Motor neuron (in vitro differentiated cells): Measurements from ENCODE around the gene ZMAT5. TPM values are rescaled to one million over a fixed set of nuclear protein-coding genes. Genes with fewer than 3 reads are reported as not detected.
A peak's percentile ranks its signal among the peaks of the same experiment; 100 is the strongest.

Source experiments
- ATAC-seq, 8 experiments: fragments of 200-7000 bp; cut with Tn5 transposase; replicated peaks in 6 of 8; 2 replicates each; pipeline ENCODE4 v1.8.0; 2021; ENCODE audit warnings: mild to moderate bottlenecking in 8 of 8, moderate library complexity in 8 of 8
- H3K27ac ChIP-seq, 2 donors: fragments of 250-450 bp; sonication (Bioruptor Pico); 2 replicates each; pipeline ENCODE4 v1.9.0; 2021; ENCODE audit warnings: antibody characterized with exemption in 2 of 2, mild to moderate bottlenecking in 2 of 2, moderate library complexity in 1 of 2
- H3K4me1 ChIP-seq, 2 donors: fragments of 250-450 bp; sonication (Bioruptor Pico); replicated peaks in 1 of 2; 2 replicates each; pipeline ENCODE4 v1.6.1; 2021; ENCODE audit warnings: antibody characterized with exemption in 2 of 2, mild to moderate bottlenecking in 2 of 2, moderate library complexity in 1 of 2
- H3K4me3 ChIP-seq, 5 donors: fragments of 250-450 bp; sonication (Bioruptor Pico); 2 replicates each; pipeline ENCODE4 v1.9.0; 2021; ENCODE audit warnings: antibody characterized with exemption in 5 of 5, mild to moderate bottlenecking in 5 of 5, moderate library complexity in 4 of 5
- WGBS, 10 experiments: fragments of 450-650 bp; shearing (Covaris generic); methylation state at CpG; one replicate each; pipeline ENCODE4 v1.0.0; 2022; 5-methylcytosine and 5-hydroxymethylcytosine counted together
- in situ Hi-C, 9 experiments: fragments of 400-800 bp; cut with MboI; loops; one replicate each; pipeline ENCODE4 v1.15.0; 2021; ENCODE audit warnings: low sequenced_read_pairs in 9 of 9, low pct_unique_long_range_greater_than_20kb in 2 of 9; ENCODE audit not compliant: unreplicated experiment in 9 of 9
- total RNA-seq, 8 experiments: library from RNA; unstranded; fragments of 300-600 nt; gene quantifications; 2 replicates each; pipeline versions ENCODE4 v1.2.3 to v1.2.4, GENCODE V29; 2022

Gene ZMAT5
- total RNA-seq, 8 experiments from 2014 or later: 16.7 to 36.2 (median 26.5) TPM

DNA sequence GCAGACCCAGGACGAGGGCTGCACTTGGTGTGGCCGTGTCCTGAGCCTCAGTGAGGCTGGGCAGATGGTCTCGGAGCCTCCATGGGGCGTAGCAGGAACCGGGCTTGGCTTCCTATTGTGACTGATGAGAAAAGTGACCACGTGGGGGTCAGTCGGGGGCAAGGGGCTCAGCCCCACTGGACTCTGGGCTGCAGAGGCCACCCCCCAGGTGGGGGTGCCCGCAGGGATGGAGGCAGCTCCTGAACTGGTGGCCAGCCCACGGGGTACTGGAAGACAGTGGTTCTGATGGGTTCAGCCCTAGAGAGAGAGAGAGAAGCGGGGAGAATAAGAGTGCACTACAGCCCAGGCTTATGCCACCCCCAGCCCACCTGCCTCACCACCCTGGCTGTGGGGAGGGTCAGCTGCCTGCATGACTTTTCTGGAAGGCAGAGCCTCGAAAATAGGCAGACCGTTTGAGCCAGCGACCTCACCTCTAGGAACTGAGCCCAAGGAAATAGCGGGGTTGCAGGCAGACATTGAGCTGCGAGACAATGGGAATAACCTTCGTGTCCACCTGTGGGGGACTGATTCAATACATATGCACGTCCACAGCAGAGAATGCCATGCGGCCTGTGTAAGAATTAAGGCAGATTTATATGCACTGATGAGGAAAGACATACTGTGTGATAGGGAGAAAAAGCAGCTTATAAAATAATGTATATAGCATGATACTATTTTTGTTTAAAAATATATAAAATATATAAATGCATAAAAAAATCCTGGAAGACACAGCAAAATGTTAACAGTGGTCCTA lies 35.6 kb downstream of the ZMAT5 start:
- Histone ChIP-seq H3K27ac (no peak overlapping the region), H3K4me1 (peaks cover 21 to 26% of the 10 kb centered on the region in 2 donors), H3K4me3 (no peak overlapping the region)
- no peak for ATAC-seq
- 43 to 100% (median 81%) methylated on average over 3 to 7 of the region's 18 CpGs; no CpG with 5 or more reads in 2 of the 10 experiments for WGBS, 10 experiments
- in situ Hi-C loops: no loop called here

DNA sequence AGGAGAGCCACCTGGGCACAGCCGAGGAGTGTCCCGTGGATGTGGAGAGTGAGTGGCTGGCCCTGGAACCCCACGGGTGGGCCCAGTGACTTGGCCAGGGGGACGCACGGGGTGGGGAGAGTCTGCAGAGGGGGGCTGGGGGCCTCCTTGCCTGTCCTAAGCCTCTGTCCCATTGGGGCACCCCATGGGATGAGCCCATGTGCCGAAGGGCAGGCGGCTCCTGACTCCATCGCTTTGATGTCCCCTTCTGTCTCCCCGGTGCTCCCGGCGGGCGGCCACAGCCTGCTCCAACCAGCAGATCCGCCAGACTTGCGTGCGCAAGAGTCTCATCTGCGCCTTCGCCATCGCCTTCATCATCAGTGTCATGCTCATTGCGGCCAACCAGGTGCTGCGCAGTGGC lies 37.6 kb downstream of the ZMAT5 start:
- WGBS, 10 experiments: 80 to 100% methylated on average over 2 to 6 of the region's 20 CpGs; no CpG with 5 or more reads in 8 of the 10 experiments
- H3K4me1 ChIP-seq: peaks cover 14 to 25% of the 10 kb centered on the region in 2 donors
- in situ Hi-C loops: no loop called here
- ATAC-seq: no peak
- H3K4me3 ChIP-seq: no peak overlapping the region
- no peak overlapping the region for H3K27ac ChIP-seq

DNA sequence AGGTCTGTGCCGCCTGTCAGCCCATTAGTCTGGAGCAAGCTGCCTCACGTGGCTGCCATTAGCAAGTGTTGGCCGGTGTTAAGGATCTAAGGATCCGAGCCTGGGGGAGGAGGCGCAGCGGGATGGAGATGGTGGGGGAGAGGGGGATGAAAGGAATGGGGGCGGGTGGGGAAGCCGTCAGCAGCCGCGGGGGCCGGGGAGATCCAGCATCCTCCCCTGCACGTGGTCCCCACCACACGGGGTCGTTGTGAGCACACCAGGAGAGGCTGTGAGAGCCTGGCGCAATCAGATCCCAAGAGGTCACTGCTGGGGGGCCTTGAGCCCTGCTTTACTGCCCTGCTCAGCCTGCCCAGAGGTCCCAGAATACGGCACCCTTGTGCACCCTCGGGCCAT lies 39.7 kb downstream of the ZMAT5 start:
- H3K4me1 ChIP-seq: peaks cover 4 to 19% of the 10 kb centered on the region in 2 donors
- 17 to 60% methylated on average over 1 to 2 of the region's 17 CpGs; no CpG with 5 or more reads in 8 of the 10 experiments for WGBS, 10 experiments
- peak overlapping the region in 1 of 2 donors; percentile 23 for H3K27ac ChIP-seq
- peak; percentile 48 to 85 (median 80) for ATAC-seq
- H3K4me3 ChIP-seq: no peak overlapping the region
- in situ Hi-C loops: no loop called here

DNA sequence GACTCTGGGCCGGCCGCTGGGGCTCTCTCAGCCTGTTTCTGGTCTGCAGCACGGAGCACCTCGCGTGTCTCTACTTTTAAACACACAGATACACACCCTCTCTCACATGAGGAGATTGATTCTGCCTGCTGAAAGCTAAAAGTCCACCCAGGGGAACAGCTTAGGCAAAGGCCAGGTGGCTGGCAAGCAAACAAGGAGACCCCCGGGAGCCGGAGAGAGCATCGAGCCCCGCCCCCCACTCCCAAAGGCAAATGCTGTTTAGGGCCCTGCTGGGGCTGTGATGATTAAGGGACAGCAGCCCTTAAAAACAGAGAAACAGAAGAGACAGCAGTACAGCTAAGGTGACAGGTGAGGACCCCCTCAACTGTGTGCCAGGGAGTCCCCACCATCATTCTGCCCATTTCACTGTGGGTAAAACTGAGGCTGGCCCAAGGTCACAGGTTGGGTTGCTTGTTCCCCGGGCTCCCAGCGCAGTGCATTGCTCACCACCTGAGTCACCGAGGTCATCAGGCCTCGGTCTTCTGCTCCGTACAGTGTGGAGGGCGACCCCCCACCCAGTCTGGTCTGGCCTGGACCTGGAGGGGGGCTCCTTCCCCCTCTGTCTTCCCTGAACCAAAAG lies 40.2 kb downstream of the ZMAT5 start:
- H3K27ac ChIP-seq: no peak overlapping the region
- peaks cover 6 to 19% of the 10 kb centered on the region in 2 donors for H3K4me1 ChIP-seq
- 50 to 100% (median 73%) methylated on average over 1 to 9 of the region's 15 CpGs; no CpG with 5 or more reads in 6 of the 10 experiments for WGBS, 10 experiments
- no peak for ATAC-seq
- in situ Hi-C loops: no loop called here
- H3K4me3 ChIP-seq: no peak overlapping the region

DNA sequence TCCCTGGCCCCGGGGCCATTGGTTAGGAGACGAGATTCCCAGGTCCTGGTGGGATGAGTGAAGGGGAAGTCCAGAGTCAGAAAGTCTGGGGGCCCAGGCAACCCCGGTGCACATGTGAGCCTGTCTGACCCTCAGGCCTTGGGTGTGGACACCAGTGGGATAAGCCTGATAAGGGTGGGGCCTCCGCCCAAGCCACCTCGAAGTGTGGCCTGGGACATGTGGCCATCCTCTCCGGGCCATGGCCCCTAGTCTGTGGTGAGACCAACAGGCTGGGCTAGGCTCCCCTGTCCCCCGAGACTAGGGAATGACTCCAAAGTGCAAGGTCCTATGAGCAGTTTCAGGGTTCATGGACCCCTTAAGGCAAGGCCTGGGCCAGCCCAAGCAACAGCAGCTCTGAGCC lies 40.7 kb downstream of the ZMAT5 start:
- peak in 1 of 8 experiments; percentile 38 for ATAC-seq
- 74 to 100% (median 80%) methylated on average over 1 to 2 of the region's 7 CpGs; no CpG with 5 or more reads in 7 of the 10 experiments for WGBS, 10 experiments

DNA sequence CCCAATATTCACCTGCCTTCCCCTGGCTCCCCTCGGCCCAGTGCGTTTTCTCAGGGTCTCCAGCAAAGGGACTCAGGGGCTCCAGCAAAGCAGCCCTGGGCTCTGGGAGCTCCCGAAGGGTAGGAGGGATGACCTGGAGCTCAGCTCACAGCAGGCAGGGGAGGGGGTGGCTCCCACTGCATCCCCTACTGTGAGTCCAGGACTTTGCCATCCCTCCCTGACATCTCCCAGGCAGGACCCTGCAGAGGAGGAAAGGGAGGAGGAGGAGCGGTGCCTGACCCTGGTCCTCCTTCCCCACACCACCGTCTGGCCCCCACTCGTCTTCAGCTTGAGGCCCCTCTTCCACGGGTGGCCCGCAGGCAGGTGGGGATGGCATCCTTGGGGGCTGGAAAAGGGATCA lies 42.0 kb downstream of the ZMAT5 start:
- Histone ChIP-seq H3K27ac (no peak overlapping the region), H3K4me1 (peaks cover 19 to 25% of the 10 kb centered on the region in 2 donors), H3K4me3 (no peak overlapping the region)
- 0 to 100% (median 35%) methylated on average over 1 to 2 of the region's 8 CpGs; no CpG with 5 or more reads in 6 of the 10 experiments for WGBS, 10 experiments
- no peak for ATAC-seq
- in situ Hi-C loops: no loop called here

More for the DNA sequence above, 40.7 kb downstream of the ZMAT5 start:
- Histone ChIP-seq H3K4me1 (peaks cover 11 to 22% of the 10 kb centered on the region in 2 donors), H3K4me3 (no peak overlapping the region), H3K27ac (no peak overlapping the region)
- in situ Hi-C loops: no loop called here

DNA sequence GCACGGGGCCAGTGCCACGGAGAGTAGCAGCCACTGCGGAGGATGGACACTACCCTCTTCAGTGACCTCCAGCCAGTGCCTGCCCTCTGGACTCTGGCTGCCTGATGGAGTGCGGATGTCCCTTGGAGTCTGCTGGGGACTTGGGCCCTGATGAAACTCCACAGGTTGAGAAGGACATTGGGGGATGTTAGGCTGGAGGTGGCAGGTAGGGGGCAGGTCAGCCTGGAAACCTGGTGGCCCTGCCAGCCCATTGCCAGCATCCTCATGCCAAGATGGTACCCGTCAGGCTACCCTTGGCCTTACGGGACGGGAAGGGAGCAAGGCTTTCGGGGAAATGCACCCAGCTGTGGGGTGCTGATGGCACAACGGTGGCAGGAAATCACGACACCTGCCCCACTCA lies 43.0 kb downstream of the ZMAT5 start:
- ATAC-seq: no peak
- Histone ChIP-seq H3K4me1 (peaks cover 27 to 28% of the 10 kb centered on the region in 2 donors), H3K4me3 (no peak overlapping the region), H3K27ac (no peak overlapping the region)
- WGBS, 10 experiments: 40 to 93% (median 80%) methylated on average over 1 to 3 of the region's 10 CpGs; no CpG with 5 or more reads in 7 of the 10 experiments
- in situ Hi-C loops: no loop called here

DNA sequence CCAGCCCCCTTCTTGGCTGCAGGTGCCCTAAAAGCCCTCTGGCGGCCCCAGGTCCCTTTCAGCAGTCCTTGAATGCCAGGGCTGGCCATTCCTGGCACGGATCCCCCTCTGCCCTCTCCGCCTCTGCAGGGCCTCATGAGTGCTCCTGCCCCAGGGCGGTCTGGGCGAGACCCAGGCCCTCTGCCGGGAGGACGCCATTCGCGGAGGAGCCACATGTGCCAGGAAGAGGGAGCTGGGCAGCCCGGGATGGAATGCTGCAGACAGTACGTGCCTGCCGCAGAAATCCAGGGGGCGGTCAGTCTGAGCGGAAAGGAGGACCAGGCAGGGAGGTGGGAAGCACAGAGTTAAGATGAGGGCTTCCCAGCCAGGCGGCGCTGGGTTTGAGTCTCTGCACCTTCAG lies 44.2 kb downstream of the ZMAT5 start:
- H3K4me3 ChIP-seq: no peak overlapping the region
- no peak for ATAC-seq
- H3K27ac ChIP-seq: no peak overlapping the region
- WGBS, 10 experiments: 40 to 67% (median 61%) methylated on average over 1 to 7 of the region's 16 CpGs; no CpG with 5 or more reads in 7 of the 10 experiments
- peaks cover 36 to 39% of the 10 kb centered on the region in 2 donors for H3K4me1 ChIP-seq
- in situ Hi-C loops: no loop called here

DNA sequence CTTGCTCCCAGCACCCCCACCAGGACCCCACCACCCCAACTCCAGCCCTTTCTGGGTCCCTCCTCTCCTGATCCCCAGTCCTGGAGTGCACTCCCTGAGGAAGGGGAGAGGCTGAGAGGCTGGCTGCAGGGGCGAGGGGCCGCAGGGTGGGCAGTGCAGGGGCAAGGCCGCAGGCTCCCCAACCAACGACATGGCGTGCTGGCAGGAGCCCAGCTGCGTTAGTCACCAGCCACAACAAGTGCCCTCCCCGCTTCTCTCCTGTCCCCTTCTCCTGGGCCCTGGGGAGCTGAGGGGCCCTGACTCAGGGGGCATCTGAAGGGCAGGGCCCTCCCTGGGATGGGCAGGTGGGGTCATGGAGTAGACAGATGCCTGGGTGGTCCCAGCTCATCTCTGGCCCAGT lies 44.7 kb downstream of the ZMAT5 start:
- peaks cover 36 to 43% of the 10 kb centered on the region in 2 donors for H3K4me1 ChIP-seq
- WGBS, 10 experiments: no CpG with 5 or more reads among the region's 7 CpGs
- ATAC-seq: no peak
- in situ Hi-C loops: no loop called here
- no peak overlapping the region for H3K27ac ChIP-seq
- no peak overlapping the region for H3K4me3 ChIP-seq

DNA sequence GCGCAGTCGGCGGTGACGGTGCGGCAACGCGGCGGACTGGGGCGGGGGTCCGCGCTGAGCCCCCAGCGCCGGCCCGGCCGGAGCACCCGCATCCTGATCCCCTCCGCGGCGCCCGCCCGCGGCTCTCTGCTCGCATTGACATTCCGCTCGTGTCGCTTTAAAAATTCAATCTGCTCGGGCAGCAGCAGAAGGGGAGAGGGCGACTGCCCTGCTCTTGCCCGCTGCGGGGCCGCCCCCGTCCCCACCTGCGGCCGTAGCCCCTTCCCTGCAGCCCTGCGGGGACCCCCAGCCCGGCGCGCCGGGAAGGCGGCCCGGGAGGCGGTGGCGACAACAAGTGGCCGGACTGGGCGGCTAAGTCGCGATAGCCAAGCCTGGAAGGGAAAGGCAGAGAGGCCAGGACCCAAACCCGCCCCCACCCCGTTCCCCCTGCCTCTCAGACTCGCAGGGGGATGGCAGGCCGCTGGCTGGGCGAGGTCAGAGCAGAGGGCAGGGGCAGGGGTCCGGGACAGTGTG lies 45.9 kb downstream of the ZMAT5 start:
- Histone ChIP-seq H3K4me3 (peak overlapping the region; percentile 23 to 40 (median 32)), H3K27ac (no peak overlapping the region), H3K4me1 (peaks cover 30 to 51% of the 10 kb centered on the region in 2 donors)
- peak in 2 of 8 experiments; percentile 2 to 5 for ATAC-seq
- 0% methylated on average over 2 of the region's 53 CpGs; no CpG with 5 or more reads in 9 of the 10 experiments for WGBS, 10 experiments
- in situ Hi-C loops: no loop called here

DNA sequence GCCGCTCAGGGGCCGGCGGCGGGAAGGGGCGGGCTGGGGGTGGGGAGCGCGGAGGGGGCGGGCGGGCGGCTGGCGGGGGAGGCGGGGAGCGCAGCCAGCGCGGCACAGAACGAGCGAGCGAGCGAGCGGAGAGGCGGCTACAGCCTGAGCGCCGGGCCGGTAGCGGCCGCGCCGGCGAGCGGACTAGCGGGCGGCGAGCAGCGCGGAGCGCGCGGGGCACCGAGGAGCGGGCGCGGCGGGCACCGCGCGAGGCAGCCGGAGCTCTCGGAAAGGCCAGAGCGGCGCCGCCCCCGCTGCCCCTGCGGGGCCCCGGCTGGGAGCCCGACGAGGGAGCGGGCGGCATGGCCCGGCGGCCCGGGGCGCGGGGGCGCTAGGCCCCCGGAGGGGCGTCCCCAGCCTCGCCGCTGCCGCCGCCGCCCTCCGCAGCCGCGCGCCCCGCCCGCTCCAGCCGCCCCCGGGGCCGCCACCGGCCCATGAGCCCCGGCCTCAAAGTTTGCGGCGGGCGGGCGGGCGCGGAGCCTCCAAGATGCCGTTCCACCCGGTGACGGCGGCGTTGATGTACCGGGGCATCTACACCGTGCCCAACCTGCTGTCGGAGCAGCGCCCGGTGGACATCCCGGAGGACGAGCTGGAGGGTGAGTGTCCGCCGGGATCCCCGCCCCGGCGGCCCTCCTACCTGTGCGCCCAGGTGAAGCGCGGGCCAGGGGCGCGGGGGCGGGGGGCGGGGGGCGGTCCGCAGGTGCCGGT lies 46.7 kb downstream of the ZMAT5 start, which contains the start of gene CABP7:
Gene CABP7, plus strand, starts transcription at position 105 of the 747 bp plus-strand sequence. Its CDS starts 422 bp downstream, at position 527.
- ATAC-seq: peak in 6 of 8 experiments; percentile 32 to 55 (median 38)
- no CpG with 5 or more reads among the region's 115 CpGs for WGBS, 10 experiments

DNA sequence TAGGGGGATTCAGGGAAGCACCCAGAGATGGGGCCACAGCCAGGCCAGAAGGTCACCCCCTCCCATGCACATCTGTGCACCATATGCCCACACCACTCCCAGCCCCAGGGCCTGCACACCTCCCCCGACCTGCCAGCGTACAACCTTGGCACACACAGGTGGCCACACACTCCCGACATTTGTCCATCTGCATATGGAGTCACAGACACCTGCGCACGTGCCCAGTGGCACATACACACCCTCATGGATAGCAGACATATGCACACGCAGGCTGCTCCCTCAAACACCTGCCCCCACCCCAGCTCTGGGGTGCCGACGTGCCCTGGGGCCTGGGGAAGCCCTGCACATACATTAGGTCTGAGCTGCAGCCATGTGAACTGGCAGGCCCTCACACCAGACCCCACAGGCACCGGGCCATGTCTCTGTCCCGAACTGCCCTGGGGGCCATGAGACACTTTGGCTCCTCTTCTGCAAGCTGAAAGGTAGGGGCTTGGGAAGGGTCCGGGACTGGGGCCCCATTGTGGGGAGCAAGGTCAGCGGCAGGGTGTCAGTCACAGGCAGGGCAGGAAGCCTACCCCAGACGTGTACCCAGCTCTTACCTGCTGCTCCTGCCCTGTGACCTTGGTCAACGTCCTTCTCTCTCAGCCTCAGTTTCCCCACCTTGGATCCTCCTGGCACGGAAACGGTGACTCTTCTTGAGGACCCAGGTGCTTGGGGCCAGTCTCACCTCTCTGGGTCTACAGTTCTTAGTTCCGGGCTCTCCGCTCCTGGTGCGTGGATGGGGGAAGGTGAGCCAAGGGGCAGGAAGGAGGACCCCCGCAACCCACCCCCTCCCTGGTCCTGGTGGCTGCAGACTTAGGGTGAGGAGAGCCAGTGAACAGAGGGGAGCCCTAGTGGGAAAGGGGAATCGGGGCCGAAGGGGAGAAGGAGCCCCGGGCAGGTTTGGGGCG lies 47.6 kb downstream of the ZMAT5 start:
- WGBS, 10 experiments: 22 to 60% (median 38%) methylated on average over 2 to 4 of the region's 24 CpGs; no CpG with 5 or more reads in 6 of the 10 experiments

More for the DNA sequence above, 46.7 kb downstream of the ZMAT5 start, which contains the start of gene CABP7:
- in situ Hi-C loops: no loop called here
- H3K4me1 ChIP-seq: peaks cover 30 to 51% of the 10 kb centered on the region in 2 donors
- H3K27ac ChIP-seq: no peak within 1 kb of the TSS
- peak within 1 kb of the TSS; percentile 23 to 40 (median 32) for H3K4me3 ChIP-seq

More for the DNA sequence above, 47.6 kb downstream of the ZMAT5 start:
- Histone ChIP-seq H3K4me1 (peaks cover 37 to 58% of the 10 kb centered on the region in 2 donors), H3K4me3 (peak overlapping the region in 3 of 5 donors; percentile 32 to 40 (median 35)), H3K27ac (no peak overlapping the region)
- in situ Hi-C loops: no loop called here
- ATAC-seq: no peak
